Measurements from ENCODE around the gene WRAP73. TPM values are rescaled to one million over a fixed set of nuclear protein-coding genes. Genes with fewer than 3 reads are reported as not detected.

Gene WRAP73
- total RNA-seq, 1 donor from 2014 or later: 26.7 TPM

DNA sequence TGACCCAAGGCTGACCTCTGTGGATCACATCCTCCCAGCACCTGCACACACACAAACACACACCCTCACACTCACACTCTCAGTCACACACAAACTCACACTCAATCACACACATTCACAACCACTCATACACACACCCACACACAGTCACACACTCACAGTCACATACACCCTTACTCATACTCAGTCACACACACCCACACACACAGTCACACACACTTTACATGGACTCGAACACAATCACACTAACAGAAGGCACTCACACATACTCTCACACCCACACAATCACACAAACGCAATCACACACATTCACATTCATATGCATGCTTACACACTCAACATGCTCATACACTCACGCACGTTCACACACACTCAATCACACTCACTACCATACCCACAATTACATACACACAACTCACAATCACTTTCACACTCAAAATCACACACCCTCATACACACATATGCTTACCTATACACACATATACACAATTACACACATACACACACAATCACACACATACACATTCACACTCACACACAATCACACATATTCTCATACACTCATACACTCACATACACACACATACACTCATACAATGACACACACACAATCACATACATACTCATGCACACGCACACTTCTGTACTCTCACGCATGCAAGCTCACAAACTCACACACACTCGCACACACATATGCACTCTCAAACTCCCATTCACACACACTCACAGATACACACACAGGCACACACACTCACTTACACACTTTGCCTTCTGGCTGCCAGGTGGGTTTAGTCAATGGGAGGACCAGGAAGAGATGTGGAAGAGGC is 44.7 kb downstream of the WRAP73 start:
- peaks cover 5% of the 10 kb centered on the region for H3K4me1 Mint-ChIP-seq (ENCODE audit: unreplicated experiment)
- no peaks in the 10 kb centered on the region for H3K9me3 Mint-ChIP-seq
- no peak overlapping the region for H3K27ac Mint-ChIP-seq
- no peaks in the 10 kb centered on the region for H3K27me3 Mint-ChIP-seq
- no peak for DNase-seq (ENCODE audit: extremely low spot score, unreplicated experiment)
- no peaks in the 10 kb centered on the region for H3K36me3 Mint-ChIP-seq
- H3K4me3 Mint-ChIP-seq: no peak overlapping the region
- TF ChIP-seq, protein P1, sequence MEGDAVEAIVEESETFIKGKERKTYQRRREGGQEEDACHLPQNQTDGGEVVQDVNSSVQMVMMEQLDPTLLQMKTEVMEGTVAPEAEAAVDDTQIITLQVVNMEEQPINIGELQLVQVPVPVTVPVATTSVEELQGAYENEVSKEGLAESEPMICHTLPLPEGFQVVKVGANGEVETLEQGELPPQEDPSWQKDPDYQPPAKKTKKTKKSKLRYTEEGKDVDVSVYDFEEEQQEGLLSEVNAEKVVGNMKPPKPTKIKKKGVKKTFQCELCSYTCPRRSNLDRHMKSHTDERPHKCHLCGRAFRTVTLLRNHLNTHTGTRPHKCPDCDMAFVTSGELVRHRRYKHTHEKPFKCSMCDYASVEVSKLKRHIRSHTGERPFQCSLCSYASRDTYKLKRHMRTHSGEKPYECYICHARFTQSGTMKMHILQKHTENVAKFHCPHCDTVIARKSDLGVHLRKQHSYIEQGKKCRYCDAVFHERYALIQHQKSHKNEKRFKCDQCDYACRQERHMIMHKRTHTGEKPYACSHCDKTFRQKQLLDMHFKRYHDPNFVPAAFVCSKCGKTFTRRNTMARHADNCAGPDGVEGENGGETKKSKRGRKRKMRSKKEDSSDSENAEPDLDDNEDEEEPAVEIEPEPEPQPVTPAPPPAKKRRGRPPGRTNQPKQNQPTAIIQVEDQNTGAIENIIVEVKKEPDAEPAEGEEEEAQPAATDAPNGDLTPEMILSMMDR (conservative IDR thresholded peaks at IDR 0.05): no peak

DNA sequence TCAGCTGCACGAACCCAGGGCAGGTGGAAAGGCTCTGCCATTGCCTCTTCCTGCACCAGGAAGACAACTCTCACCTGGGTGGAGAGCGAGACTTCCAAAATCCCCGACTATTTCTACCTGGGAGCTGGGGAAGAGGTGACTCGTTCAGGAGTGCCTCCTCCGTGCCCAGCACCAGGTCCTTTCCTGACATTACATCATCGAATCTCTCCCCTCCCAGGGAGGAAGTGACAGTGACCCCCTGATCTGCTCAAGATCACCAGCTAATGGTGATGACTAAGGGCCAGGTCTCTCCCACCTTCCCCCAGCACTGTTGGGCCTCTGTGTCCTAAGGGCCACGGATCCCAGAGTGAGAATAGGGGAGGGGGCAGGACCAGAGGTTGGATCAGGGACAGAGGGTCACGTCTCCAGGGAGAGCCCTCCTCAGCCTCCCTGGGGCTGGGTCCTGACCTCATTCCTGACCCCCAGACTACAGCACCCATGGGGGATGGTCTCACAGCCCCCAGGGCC is 45.4 kb downstream of the WRAP73 start:
- TF ChIP-seq, protein P1 (conservative IDR thresholded peaks at IDR 0.05): no peak

DNA sequence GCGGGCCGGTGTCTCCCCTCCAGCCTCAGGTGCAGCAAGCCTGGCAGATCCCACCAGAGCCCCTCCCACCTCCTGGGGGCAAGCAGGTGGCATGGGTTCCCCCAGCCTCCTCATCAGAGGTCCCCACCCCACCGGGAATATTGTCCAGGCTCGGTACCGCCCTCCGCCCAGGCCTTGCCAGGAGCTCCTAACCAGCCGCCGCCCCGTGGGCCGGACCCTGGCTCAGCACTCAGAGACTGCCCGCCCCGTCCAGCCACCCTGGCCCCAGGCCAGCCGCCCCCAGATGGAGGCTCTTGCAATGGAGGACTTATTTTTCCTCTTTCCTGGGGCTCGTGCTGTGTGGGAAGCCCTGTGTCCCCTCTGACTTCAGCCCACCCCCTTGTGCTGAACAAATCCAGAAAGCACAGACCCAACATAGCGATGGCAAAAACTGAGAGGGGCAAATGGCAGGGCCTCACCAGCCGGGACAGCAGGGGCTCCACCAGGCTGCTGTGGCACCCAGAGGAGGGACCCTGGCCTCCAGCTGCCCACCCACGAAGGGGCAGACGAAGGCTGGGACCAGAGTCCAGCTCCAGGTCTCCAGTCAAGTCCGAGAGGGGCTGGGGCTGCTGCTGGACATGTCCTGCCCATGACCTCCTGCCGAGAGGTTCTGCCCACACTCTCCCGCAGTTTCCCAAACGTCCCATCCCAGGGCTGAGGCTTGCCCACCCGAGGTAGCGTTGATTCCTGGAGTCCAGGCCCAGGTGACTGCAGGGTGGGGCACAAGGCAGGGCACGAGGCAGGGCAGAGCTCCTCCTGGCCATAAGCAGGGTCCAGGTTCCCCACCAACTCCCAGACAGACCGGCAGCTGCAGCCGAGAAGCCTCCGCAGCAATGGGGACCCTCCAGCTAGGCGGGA is 46.1 kb downstream of the WRAP73 start:
- H3K36me3 Mint-ChIP-seq: no peaks in the 10 kb centered on the region
- H3K27me3 Mint-ChIP-seq: no peaks in the 10 kb centered on the region
- H3K27ac Mint-ChIP-seq: no peak overlapping the region
- no peaks in the 10 kb centered on the region for H3K4me1 Mint-ChIP-seq (ENCODE audit: unreplicated experiment)
- TF ChIP-seq, protein P1 (conservative IDR thresholded peaks at IDR 0.05): no peak
- H3K4me3 Mint-ChIP-seq: no peak overlapping the region
- no peaks in the 10 kb centered on the region for H3K9me3 Mint-ChIP-seq
- DNase-seq (ENCODE audit: extremely low spot score, unreplicated experiment): no peak

More for the DNA sequence above, 45.4 kb downstream of the WRAP73 start:
- H3K9me3 Mint-ChIP-seq: no peaks in the 10 kb centered on the region
- H3K4me1 Mint-ChIP-seq (ENCODE audit: unreplicated experiment): peaks cover 5% of the 10 kb centered on the region
- no peak overlapping the region for H3K27ac Mint-ChIP-seq
- no peak for DNase-seq (ENCODE audit: extremely low spot score, unreplicated experiment)
- H3K27me3 Mint-ChIP-seq: no peaks in the 10 kb centered on the region
- H3K4me3 Mint-ChIP-seq: no peak overlapping the region
- no peaks in the 10 kb centered on the region for H3K36me3 Mint-ChIP-seq

DNA sequence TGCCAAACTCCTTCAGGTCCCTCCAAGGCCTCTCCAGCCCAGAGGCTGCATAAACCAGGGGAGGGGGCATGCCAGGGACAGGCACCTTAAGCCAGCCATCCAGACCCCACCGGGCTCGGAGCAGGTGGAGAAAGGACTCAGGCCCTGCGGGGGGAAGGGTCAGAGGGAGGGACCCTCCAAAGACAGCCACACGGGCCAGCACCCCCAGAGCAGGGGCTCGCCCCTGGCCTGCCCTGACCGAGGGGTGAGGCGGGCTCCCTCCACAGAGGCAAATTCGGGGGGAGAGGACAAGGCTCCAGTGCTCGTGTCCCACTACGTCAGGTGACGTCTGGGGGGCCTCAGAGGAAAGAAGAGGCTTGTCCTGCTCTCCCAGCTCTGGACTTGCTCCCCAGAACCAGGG is 46.7 kb downstream of the WRAP73 start:
- Mint-ChIP-seq H3K27ac (no peak overlapping the region), H3K27me3 (no peaks in the 10 kb centered on the region), H3K4me3 (no peak overlapping the region), H3K4me1 (ENCODE audit: unreplicated experiment) (peaks cover 2% of the 10 kb centered on the region), H3K9me3 (no peaks in the 10 kb centered on the region), H3K36me3 (no peaks in the 10 kb centered on the region)
- no peak for DNase-seq (ENCODE audit: extremely low spot score, unreplicated experiment)
- TF ChIP-seq, protein P1 (conservative IDR thresholded peaks at IDR 0.05): no peak

DNA sequence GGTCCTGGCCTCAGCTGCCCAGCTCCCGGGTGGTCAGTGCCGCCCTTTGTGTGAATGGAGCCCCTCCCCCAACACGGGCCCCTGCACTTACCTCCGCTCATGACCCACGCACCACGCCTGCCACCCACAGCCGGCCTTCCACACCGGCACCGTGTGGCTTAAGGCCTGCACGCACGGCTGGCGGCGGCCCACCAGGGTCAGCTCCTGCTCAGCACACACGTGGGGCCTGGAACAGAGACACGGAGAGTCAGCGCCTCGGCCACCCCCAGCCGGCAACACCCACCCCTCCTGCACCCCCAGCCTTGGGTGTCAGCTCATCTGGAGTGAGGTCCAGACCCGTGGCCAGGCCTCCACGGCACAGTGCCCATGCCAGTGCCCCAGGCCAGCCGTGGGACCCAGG is 47.5 kb downstream of the WRAP73 start:
- TF ChIP-seq, protein P1 (conservative IDR thresholded peaks at IDR 0.05): no peak
- peaks cover 10% of the 10 kb centered on the region for H3K4me1 Mint-ChIP-seq (ENCODE audit: unreplicated experiment)
- DNase-seq (ENCODE audit: extremely low spot score, unreplicated experiment): no peak
- H3K27me3 Mint-ChIP-seq: no peaks in the 10 kb centered on the region
- H3K9me3 Mint-ChIP-seq: no peaks in the 10 kb centered on the region
- H3K4me3 Mint-ChIP-seq: no peak overlapping the region
- no peaks in the 10 kb centered on the region for H3K36me3 Mint-ChIP-seq
- H3K27ac Mint-ChIP-seq: no peak overlapping the region
